Calu3 (cell line): ENCODE results near the gene SLC7A4. TPM values are rescaled to one million over a fixed set of nuclear protein-coding genes. Genes with fewer than 3 reads are reported as not detected.
A peak's percentile ranks its signal among the peaks of the same experiment; 100 is the strongest.

ENCODE experiments used
- Bru-seq: library from RNA; stranded (reverse); fragments of 400-500 nt; gene quantifications from one replicate; lab custom pipeline; 2021; lab: Mats Ljungman, UMichigan
- BruChase-seq, 2 experiments: library from RNA; stranded (reverse); fragments of 400-500 nt; gene quantifications; one replicate each; lab custom pipeline; 2021; lab: Mats Ljungman, UMichigan
- BruUV-seq: library from RNA; stranded (reverse); fragments of 400-500 nt; replicated peaks from 2 replicates; lab custom pipeline; 2021; lab: Mats Ljungman, UMichigan
- CTCF ChIA-PET: fragments of 300-600 bp; sonication (Branson Sonifier 250); formaldehyde crosslinking; loops from one replicate; lab custom pipeline; 2022; ENCODE audit warnings: antibody characterized with exemption; lab: Charles Lee
- DNase-seq: peaks from one replicate; pipeline ENCODE4 v3.0.0; 2022
- H3K27ac Mint-ChIP-seq: one replicate; pipeline ENCODE4 v1.8.0; 2022; ENCODE audit warnings: mixed read lengths; ENCODE audit not compliant: unreplicated experiment
- H3K27me3 Mint-ChIP-seq: one replicate; pipeline ENCODE4 v1.8.0; 2022; ENCODE audit warnings: mixed read lengths; ENCODE audit not compliant: unreplicated experiment
- H3K36me3 Mint-ChIP-seq: one replicate; pipeline ENCODE4 v1.8.0; 2022; ENCODE audit warnings: mild to moderate bottlenecking, moderate library complexity, mixed read lengths; ENCODE audit not compliant: insufficient read depth, unreplicated experiment
- H3K4me1 Mint-ChIP-seq: one replicate; pipeline ENCODE4 v1.8.0; 2022; ENCODE audit warnings: mild to moderate bottlenecking, low read depth, mixed read lengths; ENCODE audit not compliant: unreplicated experiment
- H3K4me3 Mint-ChIP-seq: one replicate; pipeline ENCODE4 v1.8.0; 2022; ENCODE audit warnings: mild to moderate bottlenecking, low read depth, moderate library complexity, mixed read lengths; ENCODE audit not compliant: unreplicated experiment
- H3K9me3 Mint-ChIP-seq: one replicate; pipeline ENCODE4 v1.8.0; 2022; ENCODE audit warnings: low read depth, mixed read lengths; ENCODE audit not compliant: unreplicated experiment
- CTCF ChIP-seq: fragments of 200-600 bp; IDR thresholded peaks from one replicate; pipeline ENCODE4 v1.8.0; 2022; ENCODE audit warnings: antibody characterized with exemption; ENCODE audit not compliant: unreplicated experiment
- intact Hi-C: fragments of 100-400 bp; cut with micrococcal nuclease; formaldehyde crosslinking; loops from one replicate; pipeline ENCODE4 v1.10.0; 2022; ENCODE audit not compliant: unreplicated experiment
- long read RNA-seq: library from polyadenylated mRNA; stranded (forward); transcript quantifications from one replicate; pipeline ENCODE4 v2.0.0, GENCODE V29; 2022
- total RNA-seq: library from RNA; stranded (reverse); gene quantifications from 2 replicates; pipeline ENCODE4 v1.2.3, GENCODE V29; 2022

The SLC7A4 gene, protein sequence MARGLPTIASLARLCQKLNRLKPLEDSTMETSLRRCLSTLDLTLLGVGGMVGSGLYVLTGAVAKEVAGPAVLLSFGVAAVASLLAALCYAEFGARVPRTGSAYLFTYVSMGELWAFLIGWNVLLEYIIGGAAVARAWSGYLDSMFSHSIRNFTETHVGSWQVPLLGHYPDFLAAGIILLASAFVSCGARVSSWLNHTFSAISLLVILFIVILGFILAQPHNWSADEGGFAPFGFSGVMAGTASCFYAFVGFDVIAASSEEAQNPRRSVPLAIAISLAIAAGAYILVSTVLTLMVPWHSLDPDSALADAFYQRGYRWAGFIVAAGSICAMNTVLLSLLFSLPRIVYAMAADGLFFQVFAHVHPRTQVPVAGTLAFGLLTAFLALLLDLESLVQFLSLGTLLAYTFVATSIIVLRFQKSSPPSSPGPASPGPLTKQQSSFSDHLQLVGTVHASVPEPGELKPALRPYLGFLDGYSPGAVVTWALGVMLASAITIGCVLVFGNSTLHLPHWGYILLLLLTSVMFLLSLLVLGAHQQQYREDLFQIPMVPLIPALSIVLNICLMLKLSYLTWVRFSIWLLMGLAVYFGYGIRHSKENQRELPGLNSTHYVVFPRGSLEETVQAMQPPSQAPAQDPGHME
- total RNA-seq = 0.14 TPM in 1 of 2 replicates, not detected in the other
- Bru-seq, nascent RNA = percentile 12 among the genes with signal in this experiment
- BruChase-seq, experiment 1, labeled RNA remaining after a 6-hour chase = not detected
- not detected for BruChase-seq, experiment 2, labeled RNA remaining after a 2-hour chase
- long read RNA-seq = 0 reads

DNA sequence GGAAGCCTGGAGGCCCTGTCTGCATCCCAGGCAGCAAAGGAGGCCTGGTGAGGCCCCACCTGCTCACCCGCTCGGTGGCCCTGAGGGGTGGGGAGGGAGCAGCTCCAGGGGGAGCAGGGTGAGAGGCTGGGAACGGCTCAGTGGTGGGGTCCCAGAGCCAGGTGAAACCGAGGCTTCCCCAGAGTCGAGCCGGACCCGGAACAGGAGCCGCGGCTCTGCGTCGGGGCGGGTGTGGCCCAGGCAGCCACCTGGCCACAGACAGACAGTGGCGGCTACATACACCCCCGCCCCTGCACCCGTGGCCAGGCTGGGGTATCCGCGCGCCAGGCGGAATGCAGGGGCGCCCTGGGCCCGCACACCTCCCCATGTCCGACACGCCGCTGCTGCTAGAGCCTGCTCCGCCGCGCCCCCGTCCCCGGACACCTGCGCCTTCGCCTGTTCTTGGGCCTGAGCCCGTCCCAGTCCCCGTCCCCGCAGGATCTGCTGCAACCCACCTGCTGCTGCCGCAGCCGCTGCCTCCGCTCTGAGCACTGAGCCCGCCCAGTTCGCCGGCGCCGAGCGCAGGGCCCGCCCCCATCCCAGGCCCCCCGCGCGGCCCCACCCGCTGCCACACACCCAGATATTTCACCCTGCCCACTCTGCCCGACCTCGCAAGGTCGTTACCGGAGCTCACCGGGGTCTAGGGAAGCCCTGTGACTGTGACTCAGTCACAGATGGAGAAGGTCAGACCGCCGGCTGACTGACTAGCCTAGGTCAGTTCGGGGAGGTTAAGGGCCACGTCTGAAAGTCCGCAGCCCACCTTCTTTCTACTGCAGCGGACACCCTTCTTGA, at the start of gene SLC7A4:
Gene SLC7A4 (minus strand): TSS at position 525 of the 831 bp plus-strand sequence. CDS start 749 bp downstream, outside the sequence.
- TF ChIP-seq CTCF = no peak
- intact Hi-C loops = no loop called here
- no peaks in the 10 kb centered on the region for H3K4me1 Mint-ChIP-seq
- no peak for DNase-seq
- BruUV-seq = no TSS peak
- peaks cover 55% of the 10 kb centered on the region for H3K27me3 Mint-ChIP-seq
- no peaks in the 10 kb centered on the region for H3K9me3 Mint-ChIP-seq
- CTCF ChIA-PET = interaction anchor here (0.8 kb wide), 1 partner anchor 20 kb away, joined by 3 read pairs; no protein-coding TSS in a partner anchor
- no peaks in the 10 kb centered on the region for H3K36me3 Mint-ChIP-seq
- H3K27ac Mint-ChIP-seq = no peak within 1 kb of the TSS
- H3K4me3 Mint-ChIP-seq = peak within 1 kb of the TSS; percentile 61

DNA sequence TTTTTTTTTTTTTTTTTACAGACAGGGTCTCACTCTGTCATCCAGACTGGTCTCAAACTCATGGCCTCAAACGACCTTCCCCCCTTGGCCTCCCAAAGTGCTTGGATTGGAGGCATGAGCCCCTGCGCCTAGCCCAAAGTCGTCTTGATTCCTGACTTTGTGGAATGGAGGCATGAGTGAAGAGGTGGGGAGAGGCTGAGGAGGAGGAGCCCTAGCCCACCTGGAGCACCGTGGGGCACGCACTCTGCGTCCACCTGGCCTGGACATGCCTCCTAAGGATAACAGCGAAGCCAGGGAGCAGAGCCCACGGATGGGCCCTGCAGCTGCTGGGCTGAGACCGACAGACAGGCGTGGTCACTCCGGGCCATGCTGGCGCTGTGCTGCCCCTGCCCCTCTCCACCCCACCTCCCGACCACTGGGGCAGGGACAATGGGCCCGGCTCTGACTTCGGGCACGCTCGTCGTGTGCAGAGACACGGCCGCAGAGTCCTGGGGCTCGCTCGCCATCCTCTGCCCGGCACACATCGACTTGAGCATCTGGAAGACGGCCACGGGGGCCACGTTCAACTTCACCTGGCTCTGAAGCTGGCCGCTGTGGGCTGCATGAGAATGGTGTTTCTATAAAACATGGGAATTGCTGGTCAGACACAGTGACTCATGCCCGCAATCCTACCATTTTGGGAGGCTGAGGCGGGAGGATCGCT, 48.2 kb upstream of the SLC7A4 start:
- H3K27me3 Mint-ChIP-seq = peaks cover 13% of the 10 kb centered on the region
- CTCF ChIA-PET = interaction anchor here (0.7 kb wide), 1 partner anchor 119 kb away, joined by 4 read pairs; no protein-coding TSS in a partner anchor
- no peaks in the 10 kb centered on the region for H3K9me3 Mint-ChIP-seq
- no peak for TF ChIP-seq CTCF
- no peak for DNase-seq
- no peak overlapping the region for H3K27ac Mint-ChIP-seq
- no peak overlapping the region for H3K4me3 Mint-ChIP-seq
- H3K4me1 Mint-ChIP-seq = no peaks in the 10 kb centered on the region
- BruUV-seq = no TSS peak
- intact Hi-C loops = no loop called here
- no peaks in the 10 kb centered on the region for H3K36me3 Mint-ChIP-seq

DNA sequence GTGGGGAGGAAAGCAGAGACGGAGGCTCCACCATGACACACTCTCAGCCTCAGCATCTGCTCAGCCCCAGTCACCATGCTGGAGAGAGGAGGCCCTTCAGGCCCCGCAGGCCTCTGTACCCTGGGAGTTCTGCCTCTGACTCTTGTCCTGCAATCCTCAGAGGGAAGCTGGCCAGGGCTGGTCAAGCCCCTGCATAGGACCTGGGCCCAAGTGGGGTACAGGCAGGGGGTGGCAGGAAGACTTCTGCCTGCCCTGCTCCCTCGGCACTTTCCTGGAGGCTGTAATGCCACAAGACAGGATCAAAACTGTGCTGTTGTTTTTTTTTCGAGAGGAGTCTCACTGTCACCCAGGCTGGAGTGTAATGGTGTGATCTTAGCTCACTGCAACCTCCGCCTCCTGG, 47.1 kb upstream of the SLC7A4 start:
- TF ChIP-seq CTCF = no peak
- intact Hi-C loops = no loop called here
- Mint-ChIP-seq H3K4me1 (no peaks in the 10 kb centered on the region), H3K36me3 (no peaks in the 10 kb centered on the region), H3K4me3 (no peak overlapping the region), H3K27me3 (peaks cover 13% of the 10 kb centered on the region), H3K9me3 (no peaks in the 10 kb centered on the region), H3K27ac (no peak overlapping the region)
- no TSS peak for BruUV-seq
- DNase-seq = no peak
- CTCF ChIA-PET = no interaction called here
